DOHH2 (cell line): Measurements from ENCODE around the gene NAT14.

Experiments used
- EZH2phosphoT487 ChIP-seq: fragments of 200-600 bp; sonication (generic); IDR thresholded peaks from 2 replicates; pipeline ENCODE4 v1.6.1; 2017; ENCODE audit warnings: borderline replicate concordance, mild to moderate bottlenecking, antibody characterized with exemption, low read length, moderate library complexity, mixed read lengths
- TF ChIP-seq, protein P1 (sequence below): fragments of 200-600 bp; sonication (generic); IDR thresholded peaks from one replicate; pipeline ENCODE4 v1.5.1; 2014; ENCODE audit warnings: antibody characterized with exemption, mild to moderate bottlenecking, low read depth, low read length; ENCODE audit not compliant: poor library complexity, severe bottlenecking

DNA sequence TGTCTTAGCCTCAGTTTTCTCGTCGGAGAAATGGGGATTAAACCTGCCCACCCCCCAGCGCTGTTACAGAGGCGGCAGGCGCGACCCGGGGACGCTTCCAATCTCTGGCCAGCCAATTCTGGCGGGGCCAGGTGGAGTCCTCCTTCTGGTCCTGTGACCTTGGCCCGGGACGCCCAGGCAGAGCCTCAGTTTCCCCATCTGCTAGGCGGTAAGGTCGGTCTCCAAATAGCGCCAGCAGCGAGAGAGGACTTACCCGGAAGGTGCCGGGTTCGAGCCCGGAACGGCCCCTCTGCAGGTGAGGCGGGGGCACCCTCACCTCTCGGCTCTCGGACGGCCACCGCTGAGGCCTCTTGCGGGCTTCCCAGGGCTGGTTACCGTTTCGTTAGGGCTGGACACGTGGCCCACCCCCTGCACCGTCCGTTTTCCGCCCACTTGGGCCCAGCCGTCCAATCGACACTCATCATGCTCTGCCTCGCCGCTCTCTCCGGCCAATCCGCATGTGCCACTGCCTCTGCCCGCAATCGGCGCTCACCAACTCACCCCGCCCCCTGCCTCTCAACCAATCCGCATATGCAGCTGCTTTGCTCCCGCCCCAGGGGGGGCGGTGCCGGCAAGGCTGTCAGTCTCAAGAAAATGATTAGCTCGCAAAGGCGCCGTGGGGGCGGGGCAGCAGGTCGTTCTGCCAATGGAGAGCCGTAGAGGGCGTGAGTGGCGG, 23.6 kb upstream of the NAT14 start, which contains the start of gene ISOC2:
- TF ChIP-seq, protein P1, sequence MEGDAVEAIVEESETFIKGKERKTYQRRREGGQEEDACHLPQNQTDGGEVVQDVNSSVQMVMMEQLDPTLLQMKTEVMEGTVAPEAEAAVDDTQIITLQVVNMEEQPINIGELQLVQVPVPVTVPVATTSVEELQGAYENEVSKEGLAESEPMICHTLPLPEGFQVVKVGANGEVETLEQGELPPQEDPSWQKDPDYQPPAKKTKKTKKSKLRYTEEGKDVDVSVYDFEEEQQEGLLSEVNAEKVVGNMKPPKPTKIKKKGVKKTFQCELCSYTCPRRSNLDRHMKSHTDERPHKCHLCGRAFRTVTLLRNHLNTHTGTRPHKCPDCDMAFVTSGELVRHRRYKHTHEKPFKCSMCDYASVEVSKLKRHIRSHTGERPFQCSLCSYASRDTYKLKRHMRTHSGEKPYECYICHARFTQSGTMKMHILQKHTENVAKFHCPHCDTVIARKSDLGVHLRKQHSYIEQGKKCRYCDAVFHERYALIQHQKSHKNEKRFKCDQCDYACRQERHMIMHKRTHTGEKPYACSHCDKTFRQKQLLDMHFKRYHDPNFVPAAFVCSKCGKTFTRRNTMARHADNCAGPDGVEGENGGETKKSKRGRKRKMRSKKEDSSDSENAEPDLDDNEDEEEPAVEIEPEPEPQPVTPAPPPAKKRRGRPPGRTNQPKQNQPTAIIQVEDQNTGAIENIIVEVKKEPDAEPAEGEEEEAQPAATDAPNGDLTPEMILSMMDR = no peak
- TF ChIP-seq EZH2phosphoT487 = no peak
